HG02973 (cell line): ENCODE measurements around the gene TNS4.

Experiments used
- ATAC-seq: cut with Tn5 transposase; IDR thresholded peaks from one replicate; pipeline ENCODE4 v1.9.1; 2021; ENCODE audit warnings: moderate library complexity; ENCODE audit not compliant: unreplicated experiment

TNS4 gene

GRCh38 chr17:40535924-40536294 lies 34.5 kb upstream of the TNS4 start:
- no peak for ATAC-seq

GRCh38 chr17:40535438-40535837 lies 34.0 kb upstream of the TNS4 start:
- no peak for ATAC-seq

- no peak for ATAC-seq
Observed at GRCh38 chr17:40534371-40535189, 33.2 kb upstream of the TNS4 start.

GRCh38 chr17:40533896-40534295 lies 32.5 kb upstream of the TNS4 start:
- ATAC-seq: no peak

GRCh38 chr17:40532520-40533253 lies 31.3 kb upstream of the TNS4 start:
- no peak for ATAC-seq

- ATAC-seq: no peak
Observed at GRCh38 chr17:40531051-40531991, 29.9 kb upstream of the TNS4 start.

GRCh38 chr17:40530531-40530994 lies 29.1 kb upstream of the TNS4 start:
- no peak for ATAC-seq

- ATAC-seq: no peak
Observed at GRCh38 chr17:40529991-40530390, 28.6 kb upstream of the TNS4 start.

GRCh38 chr17:40528692-40529417 lies 27.4 kb upstream of the TNS4 start:
- no peak for ATAC-seq

- no peak for ATAC-seq
Observed at GRCh38 chr17:40526668-40527067, 25.2 kb upstream of the TNS4 start.

GRCh38 chr17:40525294-40525693 lies 23.9 kb upstream of the TNS4 start:
- no peak for ATAC-seq

- no peak for ATAC-seq
Observed at GRCh38 chr17:40524243-40524965, 23.0 kb upstream of the TNS4 start.

GRCh38 chr17:40522961-40523310 lies 21.5 kb upstream of the TNS4 start:
- no peak for ATAC-seq

GRCh38 chr17:40522250-40522960 lies 21.0 kb upstream of the TNS4 start:
- no peak for ATAC-seq

GRCh38 chr17:40520991-40521453 lies 19.6 kb upstream of the TNS4 start:
- ATAC-seq: no peak

- ATAC-seq: no peak
Observed at GRCh38 chr17:40519089-40519775, 17.8 kb upstream of the TNS4 start.

- ATAC-seq: no peak
Observed at GRCh38 chr17:40518401-40519088, 17.1 kb upstream of the TNS4 start.

GRCh38 chr17:40517981-40518380 lies 16.6 kb upstream of the TNS4 start:
- ATAC-seq: no peak
